Measurements from ENCODE around the gene ANGPTL2.

Gene ANGPTL2

GRCh38 chr9:127076860-127077643, 45.4 kb downstream of the ANGPTL2 start:
- no peak for DNase-seq (ENCODE audit: low read depth in 2 of 2)

GRCh38 chr9:127075624-127076372, 46.6 kb downstream of the ANGPTL2 start:
- no peak for DNase-seq (ENCODE audit: low read depth in 2 of 2)

GRCh38 chr9:127074561-127075548, 47.6 kb downstream of the ANGPTL2 start:
- DNase-seq (ENCODE audit: low read depth in 2 of 2): no peak

- no peak for DNase-seq (ENCODE audit: low read depth in 2 of 2)
These were observed 54.7 kb downstream of the ANGPTL2 start for GRCh38 chr9:127067603-127068220.

GRCh38 chr9:127066851-127067136, 55.6 kb downstream of the ANGPTL2 start:
- DNase-seq (ENCODE audit: low read depth in 2 of 2): no peak

- DNase-seq (ENCODE audit: low read depth in 2 of 2): no peak
These were observed 56.2 kb downstream of the ANGPTL2 start for GRCh38 chr9:127066060-127066850.

- no peak for DNase-seq (ENCODE audit: low read depth in 2 of 2)
These were observed 56.8 kb downstream of the ANGPTL2 start for GRCh38 chr9:127065592-127065991.

- DNase-seq (ENCODE audit: low read depth in 2 of 2): no peak
These were observed 58.1 kb downstream of the ANGPTL2 start for GRCh38 chr9:127064335-127064734.

- no peak for DNase-seq (ENCODE audit: low read depth in 2 of 2)
These were observed 61.0 kb downstream of the ANGPTL2 start for GRCh38 chr9:127061411-127061810.

GRCh38 chr9:127059765-127060361, 62.6 kb downstream of the ANGPTL2 start:
- DNase-seq (ENCODE audit: low read depth in 2 of 2): no peak

- DNase-seq (ENCODE audit: low read depth in 2 of 2): no peak
These were observed 63.4 kb downstream of the ANGPTL2 start for GRCh38 chr9:127059030-127059429.

- DNase-seq (ENCODE audit: low read depth in 2 of 2): no peak
These were observed 63.8 kb downstream of the ANGPTL2 start for GRCh38 chr9:127058645-127059021.

GRCh38 chr9:127058011-127058644, 64.3 kb downstream of the ANGPTL2 start:
- DNase-seq (ENCODE audit: low read depth in 2 of 2): no peak

GRCh38 chr9:127056446-127056845, 66.0 kb downstream of the ANGPTL2 start:
- no peak for DNase-seq (ENCODE audit: low read depth in 2 of 2)

GRCh38 chr9:127055745-127056402, 66.6 kb downstream of the ANGPTL2 start:
- no peak for DNase-seq (ENCODE audit: low read depth in 2 of 2)

- DNase-seq (ENCODE audit: low read depth in 2 of 2): no peak
These were observed 68.5 kb downstream of the ANGPTL2 start for GRCh38 chr9:127053960-127054359.

- no peak for DNase-seq (ENCODE audit: low read depth in 2 of 2)
These were observed 69.2 kb downstream of the ANGPTL2 start for GRCh38 chr9:127053057-127053821.

GRCh38 chr9:127051881-127052595, 70.4 kb downstream of the ANGPTL2 start:
- no peak for DNase-seq (ENCODE audit: low read depth in 2 of 2)
